ENCODE results near the gene IL13RA2. TPM values are rescaled to one million over a fixed set of nuclear protein-coding genes. Genes with fewer than 3 reads are reported as not detected.

IL13RA2 gene
- total RNA-seq, 4 donors from 2014 or later: 0.29 to 1.5 TPM; not detected in 2

DNA sequence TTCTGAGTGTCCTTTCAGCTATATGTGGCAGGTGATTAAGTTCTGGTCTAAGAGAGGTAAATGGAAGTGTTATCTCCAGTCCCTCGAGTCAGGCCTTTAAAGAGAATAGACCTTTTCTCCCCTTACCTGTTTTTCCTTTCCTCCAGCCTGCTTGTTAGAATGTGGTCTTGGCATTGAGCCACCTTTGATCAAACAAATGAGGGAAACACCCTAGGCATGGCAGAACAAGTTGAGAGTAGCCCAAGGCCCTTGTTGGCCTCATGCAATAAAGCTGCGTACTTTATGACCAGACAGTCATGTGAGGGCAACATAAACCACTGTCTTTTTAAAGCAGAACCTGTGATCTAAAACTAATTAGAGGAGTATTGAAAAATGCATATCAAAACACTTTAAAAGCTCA is 13.2 kb upstream of the IL13RA2 start:
- TF ChIP-seq, protein P1, sequence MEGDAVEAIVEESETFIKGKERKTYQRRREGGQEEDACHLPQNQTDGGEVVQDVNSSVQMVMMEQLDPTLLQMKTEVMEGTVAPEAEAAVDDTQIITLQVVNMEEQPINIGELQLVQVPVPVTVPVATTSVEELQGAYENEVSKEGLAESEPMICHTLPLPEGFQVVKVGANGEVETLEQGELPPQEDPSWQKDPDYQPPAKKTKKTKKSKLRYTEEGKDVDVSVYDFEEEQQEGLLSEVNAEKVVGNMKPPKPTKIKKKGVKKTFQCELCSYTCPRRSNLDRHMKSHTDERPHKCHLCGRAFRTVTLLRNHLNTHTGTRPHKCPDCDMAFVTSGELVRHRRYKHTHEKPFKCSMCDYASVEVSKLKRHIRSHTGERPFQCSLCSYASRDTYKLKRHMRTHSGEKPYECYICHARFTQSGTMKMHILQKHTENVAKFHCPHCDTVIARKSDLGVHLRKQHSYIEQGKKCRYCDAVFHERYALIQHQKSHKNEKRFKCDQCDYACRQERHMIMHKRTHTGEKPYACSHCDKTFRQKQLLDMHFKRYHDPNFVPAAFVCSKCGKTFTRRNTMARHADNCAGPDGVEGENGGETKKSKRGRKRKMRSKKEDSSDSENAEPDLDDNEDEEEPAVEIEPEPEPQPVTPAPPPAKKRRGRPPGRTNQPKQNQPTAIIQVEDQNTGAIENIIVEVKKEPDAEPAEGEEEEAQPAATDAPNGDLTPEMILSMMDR (IDR thresholded peaks at IDR 0.05): no peak
- TF ChIP-seq POLR2A (IDR thresholded peaks at IDR 0.05): no peak
- H3K4me3 ChIP-seq (ENCODE audit: low read depth, poor library complexity, severe bottlenecking): no peak overlapping the region
- intact Hi-C loops (cut with DNase I; ENCODE audit: low total_unique reads): no loop called here
- WGBS, 2 donors: 21 to 48% methylated on average over 2 of the region's 2 CpGs
- no peak for DNase-seq (ENCODE audit: low spot score in 2 of 2)

DNA sequence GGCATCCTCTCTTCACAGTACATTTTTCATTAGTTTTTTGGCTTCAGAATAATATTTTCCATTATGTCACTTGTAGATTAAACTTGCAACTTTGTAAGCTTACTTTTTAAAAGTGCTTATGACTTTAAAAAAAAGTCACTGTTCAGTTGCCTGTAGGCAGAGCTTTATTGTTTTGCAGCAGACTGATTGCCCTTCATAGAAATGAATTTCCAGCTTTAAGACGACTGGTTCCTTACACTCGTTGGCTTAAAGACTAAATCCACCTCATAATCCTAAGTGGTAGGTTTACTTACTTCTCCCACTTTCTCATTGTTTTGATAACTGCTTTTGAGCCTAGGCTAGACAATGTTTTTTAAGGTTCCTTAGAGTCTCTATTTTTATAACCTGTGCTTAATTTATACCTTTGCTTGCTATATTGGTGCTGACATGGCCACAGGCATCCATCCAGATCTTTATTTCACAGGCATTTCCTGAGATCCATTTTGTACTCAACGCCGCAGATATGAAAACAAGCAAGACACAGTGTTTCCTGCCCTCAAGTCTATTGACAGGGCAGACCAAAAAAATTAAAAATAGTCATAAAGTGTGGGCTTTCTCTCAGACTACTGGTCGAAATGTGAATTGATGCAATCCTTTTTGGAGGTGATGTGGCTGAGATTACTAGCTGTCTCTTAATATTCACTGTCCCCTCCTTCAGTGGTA is 12.6 kb upstream of the IL13RA2 start:
- 13 to 47% methylated on average over 5 of the region's 5 CpGs for WGBS, 2 donors

GRCh38 chrX:115029440-115029839 is 12.0 kb upstream of the IL13RA2 start:
- DNase-seq (ENCODE audit: low spot score in 2 of 2): no peak
- intact Hi-C loops (cut with DNase I; ENCODE audit: low total_unique reads): no loop called here
- H3K4me3 ChIP-seq (ENCODE audit: low read depth, poor library complexity, severe bottlenecking): no peak overlapping the region
- TF ChIP-seq POLR2A (IDR thresholded peaks at IDR 0.05): no peak
- TF ChIP-seq, protein P1 (IDR thresholded peaks at IDR 0.05): no peak

More for the DNA sequence above, 12.6 kb upstream of the IL13RA2 start:
- no peak overlapping the region for H3K4me3 ChIP-seq (ENCODE audit: low read depth, poor library complexity, severe bottlenecking)
- intact Hi-C loops (cut with DNase I; ENCODE audit: low total_unique reads): no loop called here
- DNase-seq (ENCODE audit: low spot score in 2 of 2): no peak
- no peak for TF ChIP-seq POLR2A (IDR thresholded peaks at IDR 0.05)
- TF ChIP-seq, protein P1 (IDR thresholded peaks at IDR 0.05): no peak

GRCh38 chrX:115023811-115024210 is 6.4 kb upstream of the IL13RA2 start:
- no peak for DNase-seq (ENCODE audit: low spot score in 2 of 2)
- intact Hi-C loops (cut with DNase I; ENCODE audit: low total_unique reads): no loop called here
- H3K4me3 ChIP-seq (ENCODE audit: low read depth, poor library complexity, severe bottlenecking): no peak overlapping the region
- TF ChIP-seq, protein P1 (IDR thresholded peaks at IDR 0.05): no peak
- TF ChIP-seq POLR2A (IDR thresholded peaks at IDR 0.05): no peak
- 79 to 84% methylated on average over 3 of the region's 3 CpGs for WGBS, 2 donors

GRCh38 chrX:115023139-115023538 is 5.7 kb upstream of the IL13RA2 start:
- WGBS, 2 donors: 18 to 41% methylated on average over 2 of the region's 2 CpGs
- no peak overlapping the region for H3K4me3 ChIP-seq (ENCODE audit: low read depth, poor library complexity, severe bottlenecking)
- TF ChIP-seq POLR2A (IDR thresholded peaks at IDR 0.05): no peak
- TF ChIP-seq, protein P1 (IDR thresholded peaks at IDR 0.05): no peak
- intact Hi-C loops (cut with DNase I; ENCODE audit: low total_unique reads): no loop called here
- DNase-seq (ENCODE audit: low spot score in 2 of 2): no peak

DNA sequence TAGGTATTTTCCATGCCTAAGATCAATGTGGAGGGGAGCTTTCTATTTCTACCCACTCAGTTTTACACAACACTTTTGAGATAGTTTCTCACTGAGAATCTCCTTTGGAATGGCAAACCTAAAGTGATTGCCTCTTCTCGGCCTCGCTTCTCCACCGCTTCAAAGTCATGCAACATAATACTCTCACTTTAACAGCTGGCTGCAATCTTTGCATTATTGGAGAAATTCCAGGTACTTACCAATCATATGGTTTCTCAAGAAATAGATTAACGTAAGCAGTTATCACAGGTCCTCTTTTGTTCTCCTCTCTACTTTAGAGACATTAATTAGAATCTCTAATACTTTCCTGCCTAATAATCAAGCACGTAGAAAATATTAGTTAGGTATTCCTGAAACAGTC is 3.7 kb upstream of the IL13RA2 start:
- no peak for DNase-seq (ENCODE audit: low spot score in 2 of 2)
- intact Hi-C loops (cut with DNase I; ENCODE audit: low total_unique reads): no loop called here
- 58 to 60% methylated on average over 5 of the region's 5 CpGs for WGBS, 2 donors
- TF ChIP-seq POLR2A (IDR thresholded peaks at IDR 0.05): no peak
- TF ChIP-seq, protein P1 (IDR thresholded peaks at IDR 0.05): no peak
- no peak overlapping the region for H3K4me3 ChIP-seq (ENCODE audit: low read depth, poor library complexity, severe bottlenecking)
